Activated gamma-delta T cell treated with Interleukin-2 at 50 U/mL for 16 hours (primary cell): ENCODE results near the gene DLEC1.

ENCODE experiments used
- DNase-seq: peaks from one replicate; pipeline ENCODE4 v3.0.0-alpha.2; 2020

The DLEC1 gene

GRCh38 chr3:38002940-38003339 lies 36.1 kb upstream of the DLEC1 start:
- DNase-seq, result no peak

- peak; percentile 55 for DNase-seq
These were observed 35.6 kb upstream of the DLEC1 start for GRCh38 chr3:38003371-38003816.

GRCh38 chr3:38003817-38004414 lies 35.1 kb upstream of the DLEC1 start:
- no peak for DNase-seq

- peak; percentile 58 for DNase-seq
These were observed 34.5 kb upstream of the DLEC1 start for GRCh38 chr3:38004415-38005075.

GRCh38 chr3:38005076-38006020 lies 33.7 kb upstream of the DLEC1 start:
- DNase-seq, result no peak

GRCh38 chr3:38006031-38006430 lies 33.0 kb upstream of the DLEC1 start:
- no peak for DNase-seq

- DNase-seq, result no peak
These were observed 32.5 kb upstream of the DLEC1 start for GRCh38 chr3:38006445-38006995.

- no peak for DNase-seq
These were observed 31.3 kb upstream of the DLEC1 start for GRCh38 chr3:38007754-38008090.

GRCh38 chr3:38008191-38008701 lies 30.8 kb upstream of the DLEC1 start:
- no peak for DNase-seq

GRCh38 chr3:38008971-38009580 lies 29.9 kb upstream of the DLEC1 start:
- DNase-seq, result no peak

GRCh38 chr3:38009807-38010591 lies 29.0 kb upstream of the DLEC1 start:
- no peak for DNase-seq

GRCh38 chr3:38011111-38011510 lies 27.9 kb upstream of the DLEC1 start:
- no peak for DNase-seq

- DNase-seq, result no peak
These were observed 23.5 kb upstream of the DLEC1 start for GRCh38 chr3:38015485-38015884.

GRCh38 chr3:38015984-38016383 lies 23.0 kb upstream of the DLEC1 start:
- no peak for DNase-seq

- DNase-seq, result no peak
These were observed 22.6 kb upstream of the DLEC1 start for GRCh38 chr3:38016410-38016809.

GRCh38 chr3:38016847-38017444 lies 22.1 kb upstream of the DLEC1 start:
- no peak for DNase-seq

- DNase-seq, result no peak
These were observed 21.3 kb upstream of the DLEC1 start for GRCh38 chr3:38017445-38018295.

GRCh38 chr3:38018296-38019266 lies 20.4 kb upstream of the DLEC1 start:
- no peak for DNase-seq

GRCh38 chr3:38019658-38020341 lies 19.2 kb upstream of the DLEC1 start:
- no peak for DNase-seq
